Sigmoid colon (tissue), 7 donors: ENCODE data around the gene EHMT2. TPM values are rescaled to one million over a fixed set of nuclear protein-coding genes. Genes with fewer than 3 reads are reported as not detected.
"Not testable (repeated sequence)": the region's sequence is repeated elsewhere in the genome, so short reads cannot be mapped to it uniquely, and the experiment has no call there.

Experiments used
- DNase-seq: peaks from one replicate; pipeline ENCODE4 v3.0.0-alpha.2; 2019
- H3K27ac ChIP-seq, 4 donors: fragments of 200-600 bp; sonication (generic); one replicate each; pipeline ENCODE4 v1.5.1; 2016 to 2019; ENCODE audit warnings: mild to moderate bottlenecking in 1 of 4
- H3K27me3 ChIP-seq, 3 donors: fragments of 200-600 bp; sonication (generic); one replicate each; pipeline ENCODE4 v1.5.1; 2019; ENCODE audit warnings: mild to moderate bottlenecking in 1 of 3
- H3K36me3 ChIP-seq, 4 donors: fragments of 200-600 bp; sonication (generic); one replicate each; pipeline ENCODE4 v1.5.1; 2016 to 2019
- H3K4me1 ChIP-seq, 4 donors: fragments of 200-600 bp; sonication (generic); one replicate each; pipeline ENCODE4 v1.5.1; 2017 to 2019
- H3K4me3 ChIP-seq, 4 donors: fragments of 200-600 bp; sonication (generic); one replicate each; pipeline ENCODE4 v1.5.1; 2017 to 2019; ENCODE audit warnings: mild to moderate bottlenecking in 2 of 4, moderate library complexity in 1 of 4
- H3K9me3 ChIP-seq, 4 donors: fragments of 200-600 bp in 3 of 4; sonication (generic) in 3 of 4; one replicate each; pipeline versions ENCODE4 v1.5.1 to v1.6.1; 2013 to 2019
- CTCF ChIP-seq, 4 experiments: fragments of 450-650 bp in 3 of 4; fragments of 200-600 bp in 1 of 4; IDR thresholded peaks; one replicate each; pipeline ENCODE4 v1.5.1; 2016 to 2019; ENCODE audit warnings: antibody characterized with exemption in 4 of 4, mild to moderate bottlenecking in 3 of 4, moderate library complexity in 2 of 4
- EP300 ChIP-seq, 4 donors: sonication (generic); formaldehyde crosslinking; IDR thresholded peaks; one replicate each; pipeline ENCODE4 v1.6.1; 2017; ENCODE audit warnings: antibody characterized with exemption in 4 of 4
- POLR2A ChIP-seq, 2 donors: fragments of 450-650 bp; IDR thresholded peaks; one replicate each; pipeline ENCODE4 v1.6.1; 2016; ENCODE audit warnings: antibody characterized with exemption in 2 of 2, mild to moderate bottlenecking in 2 of 2, moderate library complexity in 2 of 2
- POLR2AphosphoS5 ChIP-seq, 4 donors: sonication (generic); formaldehyde crosslinking; IDR thresholded peaks; one replicate each; pipeline ENCODE4 v1.6.1; 2017; ENCODE audit warnings: antibody characterized with exemption in 4 of 4
- WGBS, 2 donors: extraction: QIAGEN DNeasy Blood & Tissue Kit; methylation state at CpG; one replicate each; pipeline ENCODE4 v1.1.7; 2013; 5-methylcytosine and 5-hydroxymethylcytosine counted together
- intact Hi-C: fragments of 100-400 bp; cut with DNase I; formaldehyde crosslinking; loops from one replicate; pipeline ENCODE4 v1.15.1; 2023
- polyA plus RNA-seq, 3 donors: library from polyadenylated mRNA; stranded (reverse); fragments of 200-250 nt; gene quantifications; one replicate each; pipeline ENCODE4 v1.2.3, GENCODE V29; 2013
- total RNA-seq, 4 donors: library from RNA; depleted of rRNA; stranded (reverse); fragments of >200 nt; gene quantifications; one replicate each; pipeline ENCODE4 v1.1.0, GENCODE V29; 2016
- donor health status: healthy with polysubstance abuse.
- donor health status: Bipolar disorder and iron deficiency.
- donor health status: healthy.

EHMT2 gene
- total and polyA plus RNA-seq, 7 donors = 11.8 to 45.0 (median 33.2) TPM

- 62 to 80% methylated on average over 9 of the region's 9 CpGs for WGBS, 2 donors
- Histone ChIP-seq H3K36me3 (peaks cover 18 to 47% (median 36%) of the 10 kb centered on the region in 4 donors), H3K4me3 (no peak overlapping the region), H3K4me1 (peaks cover 0 to 21% (median 15%) of the 10 kb centered on the region in 4 donors), H3K27ac (no peak overlapping the region), H3K9me3 (no peaks in the 10 kb centered on the region), H3K27me3 (no peaks in the 10 kb centered on the region)
- intact Hi-C loops = no loop called here
- TF ChIP-seq POLR2A (IDR thresholded peaks at IDR 0.05) (no peak), EP300 (IDR thresholded peaks at IDR 0.05) (no peak), POLR2AphosphoS5 (IDR thresholded peaks at IDR 0.05) (no peak)
- DNase-seq = no peak
Observed at GRCh38 chr6:31842053-31842452, 55.4 kb downstream of the EHMT2 start.

GRCh38 chr6:31839779-31840126 is 57.7 kb downstream of the EHMT2 start:
- H3K27me3 ChIP-seq, H3K27ac ChIP-seq, DNase-seq, H3K4me3 ChIP-seq, H3K9me3 ChIP-seq: not testable (repeated sequence)
- Histone ChIP-seq H3K36me3 (peaks cover 18 to 52% (median 36%) of the 10 kb centered on the region in 4 donors), H3K4me1 (peaks cover 0 to 39% (median 34%) of the 10 kb centered on the region in 4 donors)
- whole genome bisulfite sequencing, 2 donors = 88 to 93% methylated on average over 8 of the region's 8 CpGs
- intact Hi-C loops = loop anchor here (10.0 kb wide), 2 partner anchors 115 to 295 kb away; partner anchors contain the start of genes ATP6V1G2, DDX39B, NELFE and NFKBIL1

- H3K9me3 ChIP-seq = no peaks in the 10 kb centered on the region
- TF ChIP-seq EP300 (IDR thresholded peaks at IDR 0.05) (no peak), POLR2AphosphoS5 (IDR thresholded peaks at IDR 0.05) (no peak), CTCF (IDR thresholded peaks at IDR 0.05) (no peak), POLR2A (IDR thresholded peaks at IDR 0.05) (no peak)
- H3K4me1 ChIP-seq = peaks cover 0 to 42% (median 36%) of the 10 kb centered on the region in 4 donors
- H3K36me3 ChIP-seq = peaks cover 18 to 52% (median 34%) of the 10 kb centered on the region in 4 donors
- no peak overlapping the region for H3K27ac ChIP-seq
- intact Hi-C loops = loop anchor here (10.0 kb wide), 2 partner anchors 116 to 294 kb away; partner anchors contain the start of genes ATP6V1G2, DDX39B, NELFE and NFKBIL1
- no peak for DNase-seq
- H3K27me3 ChIP-seq = no peaks in the 10 kb centered on the region
- 96 to 97% methylated on average over 3 of the region's 3 CpGs for WGBS, 2 donors
- no peak overlapping the region for H3K4me3 ChIP-seq
Observed at GRCh38 chr6:31838968-31839367, 58.5 kb downstream of the EHMT2 start.

GRCh38 chr6:31838114-31838553 is 59.4 kb downstream of the EHMT2 start:
- not testable (repeated sequence) for H3K4me3 ChIP-seq

GRCh38 chr6:31837369-31838113 is 60.0 kb downstream of the EHMT2 start:
- intact Hi-C loops = loop anchor here (2.0 to 10.0 kb wide), 3 partner anchors 59 to 293 kb away; partner anchors contain the start of genes ATP6V1G2, DDX39B, EHMT2 and NELFE
- Histone ChIP-seq H3K9me3 (no peaks in the 10 kb centered on the region), H3K36me3 (peaks cover 18 to 52% (median 34%) of the 10 kb centered on the region in 4 donors), H3K4me1 (peaks cover 0 to 48% (median 42%) of the 10 kb centered on the region in 4 donors), H3K4me3 (no peak overlapping the region), H3K27ac (peak overlapping the region; percentile 90 to 96 (median 94)), H3K27me3 (no peaks in the 10 kb centered on the region)
- WGBS, 2 donors = 3 to 12% methylated on average over 1 of the region's 1 CpG
- DNase-seq = no peak
- TF ChIP-seq CTCF (IDR thresholded peaks at IDR 0.05) (no peak), EP300 (IDR thresholded peaks at IDR 0.05) (no peak), POLR2A (IDR thresholded peaks at IDR 0.05) (no peak), POLR2AphosphoS5 (IDR thresholded peaks at IDR 0.05) (no peak)

More at GRCh38 chr6:31838114-31838553, 59.4 kb downstream of the EHMT2 start:
- DNase-seq, H3K9me3 ChIP-seq, H3K27ac ChIP-seq, H3K27me3 ChIP-seq: not testable (repeated sequence)
- peaks cover 0 to 48% (median 42%) of the 10 kb centered on the region in 4 donors for H3K4me1 ChIP-seq
- peaks cover 18 to 52% (median 34%) of the 10 kb centered on the region in 4 donors for H3K36me3 ChIP-seq
- 79 to 85% methylated on average over 9 of the region's 9 CpGs for WGBS, 2 donors
- intact Hi-C loops = loop anchor here (10.0 kb wide), 2 partner anchors 117 to 293 kb away; partner anchors contain the start of genes ATP6V1G2, DDX39B, NELFE and NFKBIL1
